Keratinocyte (primary cell): ENCODE results near the gene MED9. TPM values are rescaled to one million over a fixed set of nuclear protein-coding genes. Genes with fewer than 3 reads are reported as not detected.

Source experiments
- DNase-seq: peaks from one replicate; pipeline ENCODE4 v3.0.0-alpha.2; 2011; ENCODE audit warnings: low read depth, missing footprints, low spot score
- FAIRE-seq: peaks from 2 replicates; lab custom pipeline; 2011; peaks lifted over from hg19 to GRCh38; lab: Jason Lieb, UNC
- H2AFZ ChIP-seq: 2 replicates; pipeline ENCODE4 v1.6.0; 2012; ENCODE audit warnings: low read length, control low read depth, inconsistent platforms; ENCODE audit not compliant: control insufficient read depth
- H3K27ac ChIP-seq: 2 replicates; pipeline ENCODE4 v1.5.1; 2011; ENCODE audit warnings: low read length; ENCODE audit not compliant: control insufficient read depth, insufficient read depth
- H3K27me3 ChIP-seq: 3 replicates; pipeline ENCODE4 v1.6.0; 2011; ENCODE audit warnings: low read length; ENCODE audit not compliant: control insufficient read depth, insufficient read depth; ENCODE audit errors: extremely low read depth
- H3K36me3 ChIP-seq, 2 experiments: 2 replicates in 1 of 2; 3 replicates in 1 of 2; pipeline ENCODE4 v1.5.1; 2011; ENCODE audit warnings: low read length in 2 of 2, mild to moderate bottlenecking in 1 of 2; ENCODE audit not compliant: control insufficient read depth in 2 of 2, insufficient read depth in 2 of 2; ENCODE audit errors: extremely low read depth in 1 of 2
- H3K4me1 ChIP-seq: 3 replicates; pipeline ENCODE4 v1.5.1; 2011; ENCODE audit warnings: low read length; ENCODE audit not compliant: control insufficient read depth, insufficient read depth; ENCODE audit errors: extremely low read depth
- H3K4me2 ChIP-seq: 3 replicates; pipeline ENCODE4 v1.6.0; 2011; ENCODE audit warnings: low read depth, low read length; ENCODE audit not compliant: control insufficient read depth, insufficient read depth; ENCODE audit errors: extremely low read depth
- H3K4me3 ChIP-seq, 3 experiments: fragments of 200-600 bp in 1 of 3; sonication (generic) in 1 of 3; 2 replicates in 2 of 3; 3 replicates in 1 of 3; pipeline ENCODE4 v1.5.1; 2011 to 2016; ENCODE audit warnings: low read length in 3 of 3, mild to moderate bottlenecking in 3 of 3, control low read depth in 2 of 3, inconsistent platforms in 1 of 3, low read depth in 1 of 3, mixed read lengths in 1 of 3, mixed run types in 1 of 3, moderate library complexity in 1 of 3; ENCODE audit not compliant: control insufficient read depth in 2 of 3, insufficient read depth in 2 of 3; ENCODE audit errors: extremely low read depth in 1 of 3
- H3K79me2 ChIP-seq: 2 replicates; pipeline ENCODE4 v1.6.0; 2012; ENCODE audit warnings: low read length; ENCODE audit not compliant: control insufficient read depth, insufficient read depth
- H3K9ac ChIP-seq: 3 replicates; pipeline ENCODE4 v1.6.0; 2011; ENCODE audit warnings: low read length; ENCODE audit not compliant: control insufficient read depth, insufficient read depth; ENCODE audit errors: extremely low read depth
- H3K9me1 ChIP-seq: 3 replicates; pipeline ENCODE4 v1.6.0; 2011; ENCODE audit warnings: low read length; ENCODE audit not compliant: control insufficient read depth, insufficient read depth; ENCODE audit errors: extremely low read depth
- H3K9me3 ChIP-seq: 2 replicates; pipeline ENCODE4 v1.5.1; 2012; ENCODE audit warnings: low read depth, low read length; ENCODE audit not compliant: control insufficient read depth
- H4K20me1 ChIP-seq: 3 replicates; pipeline ENCODE4 v1.6.0; 2011; ENCODE audit warnings: low read length; ENCODE audit not compliant: control insufficient read depth, insufficient read depth; ENCODE audit errors: extremely low read depth
- EZH2 ChIP-seq: IDR thresholded peaks from one replicate; pipeline ENCODE4 v1.6.1; 2012; ENCODE audit warnings: inconsistent platforms, mild to moderate bottlenecking, low read length, moderate library complexity
- dilution Hi-C: fragments of 300-500 bp; cut with MboI; formaldehyde crosslinking; loops from one replicate; pipeline ENCODE4 v1.7.0; 2020; ENCODE audit warnings: low sequenced_read_pairs; ENCODE audit not compliant: extremely low pct_ligation_motif_present
- polyA plus RNA-seq, 5 experiments: library from polyadenylated mRNA; depleted of rRNA in 3 of 5; stranded (reverse) in 3 of 5; stranded (forward) in 1 of 5; unstranded in 1 of 5; fragments of >200 nt; gene quantifications; 1 replicate in 1 of 5; 2 replicates in 3 of 5; 3 replicates in 1 of 5; pipeline versions ENCODE4 v1.2.1 to v1.2.3, GENCODE V29; 2011 to 2012; ENCODE audit warnings: missing spikeins in 2 of 5, low read depth in 1 of 5, low replicate concordance in 1 of 5
- TF ChIP-seq, protein P1 (sequence below), 3 experiments: IDR thresholded peaks in 1 of 3; conservative IDR thresholded peaks in 1 of 3; optimal IDR thresholded peaks in 1 of 3; 2 replicates in 2 of 3; 3 replicates in 1 of 3; pipeline versions ENCODE3 to v1.5.1; 2011; ENCODE audit warnings: low read length in 3 of 3, mild to moderate bottlenecking in 3 of 3, moderate library complexity in 2 of 3, control low read depth in 1 of 3, inconsistent platforms in 1 of 3; ENCODE audit not compliant: insufficient read depth in 2 of 3; ENCODE audit errors: extremely low read depth in 1 of 3

Gene MED9
- polyA plus RNA-seq, 1 donor (not counting 4 experiments of a cell fraction or from before 2014, with no cell fraction given): 6.9 TPM

DNA sequence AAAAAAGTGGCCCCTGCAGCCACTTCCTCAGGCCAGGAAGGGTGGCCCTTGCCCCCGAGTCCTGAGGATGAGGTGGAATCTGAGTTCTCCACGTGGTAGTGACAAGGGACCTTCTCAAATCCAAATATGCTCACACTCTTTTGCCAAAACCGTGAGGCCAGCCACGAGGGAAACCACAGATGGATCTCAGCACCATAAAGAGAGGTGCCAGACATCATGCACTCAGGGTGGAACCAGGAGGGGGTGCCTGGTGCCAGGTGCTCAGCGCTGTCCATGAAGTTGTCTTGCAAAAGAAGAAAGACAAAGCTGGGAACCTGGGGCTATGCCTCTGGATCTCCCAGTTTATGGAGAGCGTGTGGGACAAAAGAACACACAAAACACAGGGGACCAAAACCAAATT is 45.2 kb upstream of the MED9 start:
- Histone ChIP-seq H3K79me2 (no peaks in the 10 kb centered on the region), H3K27me3 (peaks cover 22% of the 10 kb centered on the region), H4K20me1 (no peaks in the 10 kb centered on the region), H3K4me2 (no peak overlapping the region), H3K9me1 (no peaks in the 10 kb centered on the region), H2AFZ (no peak overlapping the region), H3K27ac (no peak overlapping the region), H3K4me3 (no peak overlapping the region), H3K4me1 (no peaks in the 10 kb centered on the region), H3K36me3 (no peaks in the 10 kb centered on the region), H3K9ac (no peak overlapping the region), H3K9me3 (no peaks in the 10 kb centered on the region)
- dilution Hi-C loops: no loop called here
- no peak for FAIRE-seq
- DNase-seq: no peak
- TF ChIP-seq EZH2: no peak
- TF ChIP-seq, protein P1, sequence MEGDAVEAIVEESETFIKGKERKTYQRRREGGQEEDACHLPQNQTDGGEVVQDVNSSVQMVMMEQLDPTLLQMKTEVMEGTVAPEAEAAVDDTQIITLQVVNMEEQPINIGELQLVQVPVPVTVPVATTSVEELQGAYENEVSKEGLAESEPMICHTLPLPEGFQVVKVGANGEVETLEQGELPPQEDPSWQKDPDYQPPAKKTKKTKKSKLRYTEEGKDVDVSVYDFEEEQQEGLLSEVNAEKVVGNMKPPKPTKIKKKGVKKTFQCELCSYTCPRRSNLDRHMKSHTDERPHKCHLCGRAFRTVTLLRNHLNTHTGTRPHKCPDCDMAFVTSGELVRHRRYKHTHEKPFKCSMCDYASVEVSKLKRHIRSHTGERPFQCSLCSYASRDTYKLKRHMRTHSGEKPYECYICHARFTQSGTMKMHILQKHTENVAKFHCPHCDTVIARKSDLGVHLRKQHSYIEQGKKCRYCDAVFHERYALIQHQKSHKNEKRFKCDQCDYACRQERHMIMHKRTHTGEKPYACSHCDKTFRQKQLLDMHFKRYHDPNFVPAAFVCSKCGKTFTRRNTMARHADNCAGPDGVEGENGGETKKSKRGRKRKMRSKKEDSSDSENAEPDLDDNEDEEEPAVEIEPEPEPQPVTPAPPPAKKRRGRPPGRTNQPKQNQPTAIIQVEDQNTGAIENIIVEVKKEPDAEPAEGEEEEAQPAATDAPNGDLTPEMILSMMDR (optimal IDR thresholded peaks at IDR 0.05 in 1 of 3, IDR thresholded peaks at IDR 0.05 in 1 of 3, conservative IDR thresholded peaks at IDR 0.05 in 1 of 3; ENCODE audit: extremely low read depth in 1 of 3, insufficient read depth in 2 of 3, low read length in 3 of 3): no peak

DNA sequence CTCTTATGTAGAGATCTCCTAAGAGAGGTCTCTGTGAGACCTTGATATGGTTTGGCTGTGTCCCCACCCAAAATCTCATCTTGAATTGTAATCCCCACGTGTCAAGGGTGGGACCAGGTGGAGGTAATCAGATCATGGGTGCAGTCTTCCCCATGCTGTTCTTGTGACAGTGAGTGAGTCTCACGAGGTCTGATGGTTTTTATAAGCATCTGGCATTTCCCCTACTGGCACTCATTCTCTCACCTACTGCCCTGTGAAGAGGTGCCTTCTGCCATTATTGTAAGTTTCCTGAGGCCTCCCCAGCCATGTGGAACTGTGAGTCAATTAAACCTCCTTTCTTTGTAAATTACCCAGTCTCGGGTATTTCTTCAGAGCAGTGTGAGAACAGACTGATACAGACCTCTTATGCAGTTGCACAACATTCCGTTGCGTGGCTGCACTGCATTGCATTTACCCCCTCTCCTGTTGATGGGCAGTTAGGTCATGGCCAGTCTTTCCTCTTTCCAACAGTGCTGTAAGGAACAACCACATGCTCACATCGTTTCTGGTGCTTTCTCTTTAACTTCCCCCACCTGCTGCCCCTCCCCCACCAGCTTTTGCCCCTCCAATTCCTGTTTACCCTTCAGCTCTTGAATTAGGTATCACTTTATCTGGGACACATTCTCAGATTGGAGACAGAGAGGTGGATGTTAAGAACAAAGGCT is 43.6 kb upstream of the MED9 start:
- DNase-seq (no peak), FAIRE-seq (no peak)
- Histone ChIP-seq H4K20me1 (no peaks in the 10 kb centered on the region), H3K9me1 (no peaks in the 10 kb centered on the region), H3K4me3 (no peak overlapping the region), H3K9me3 (no peaks in the 10 kb centered on the region), H3K79me2 (no peaks in the 10 kb centered on the region), H3K9ac (no peak overlapping the region), H3K27ac (no peak overlapping the region), H3K36me3 (no peaks in the 10 kb centered on the region), H3K4me1 (no peaks in the 10 kb centered on the region), H3K27me3 (peaks cover 21% of the 10 kb centered on the region), H3K4me2 (no peak overlapping the region), H2AFZ (no peak overlapping the region)
- dilution Hi-C loops: no loop called here
- TF ChIP-seq, protein P1 (optimal IDR thresholded peaks at IDR 0.05 in 1 of 3, IDR thresholded peaks at IDR 0.05 in 1 of 3, conservative IDR thresholded peaks at IDR 0.05 in 1 of 3; ENCODE audit: extremely low read depth in 1 of 3, insufficient read depth in 2 of 3, low read length in 3 of 3): no peak
- TF ChIP-seq EZH2: no peak
